Right atrium auricular region (tissue), 2 donors: ENCODE results near the gene PIGN. TPM values are rescaled to one million over a fixed set of nuclear protein-coding genes. Genes with fewer than 3 reads are reported as not detected.
A peak's percentile ranks its signal among the peaks of the same experiment; 100 is the strongest.

Source experiments
- DNase-seq: peaks from one replicate; pipeline ENCODE4 v3.0.0-alpha.2; 2019; ENCODE audit warnings: low spot score
- H3K27ac ChIP-seq, 2 donors: fragments of 200-600 bp; sonication (generic); 1 replicate in 1 of 2; 2 replicates in 1 of 2; pipeline ENCODE4 v1.5.1; 2016 to 2019
- H3K27me3 ChIP-seq, 2 donors: fragments of 200-600 bp; sonication (generic); one replicate each; pipeline versions ENCODE4 v1.5.1 to v1.6.0; 2017 to 2019
- H3K36me3 ChIP-seq: fragments of 200-600 bp; sonication (generic); one replicate; pipeline ENCODE4 v1.5.1; 2016
- H3K4me1 ChIP-seq, 2 donors: fragments of 200-600 bp; sonication (generic); one replicate each; pipeline versions ENCODE4 v1.5.1 to v1.6.0; 2017 to 2019
- H3K4me3 ChIP-seq, 2 donors: fragments of 200-600 bp; sonication (generic); 1 replicate in 1 of 2; 2 replicates in 1 of 2; pipeline ENCODE4 v1.5.1; 2017 to 2019; ENCODE audit warnings: mild to moderate bottlenecking in 1 of 2, moderate library complexity in 1 of 2
- H3K9me3 ChIP-seq, 2 donors: fragments of 200-600 bp; sonication (generic); one replicate each; pipeline ENCODE4 v1.5.1; 2019
- total RNA-seq, 2 donors: library from RNA; depleted of rRNA; stranded (reverse); fragments of >200 nt; gene quantifications; one replicate each; pipeline ENCODE4 v1.1.0, GENCODE V29; 2016
- TF ChIP-seq, protein P1 (sequence below), 2 donors: fragments of 200-600 bp; sonication (generic); IDR thresholded peaks; one replicate each; pipeline ENCODE4 v1.5.1; 2019; ENCODE audit warnings: antibody characterized with exemption in 2 of 2

PIGN gene
- total RNA-seq: 10 to 100 TPM; 10.8 to 16.8 TPM

GRCh38 chr18:62186774-62187542 lies at the start of gene PIGN, which contains the start of gene RELCH:
TSS of gene PIGN (minus strand) at chr18:62187056. CDS start at chr18:62161353, 25,703 bp downstream.
TSS of gene RELCH (plus strand) at chr18:62187255. CDS start at chr18:62187506, 251 bp downstream.
- no peaks in the 10 kb centered on the region for H3K9me3 ChIP-seq
- no peaks in the 10 kb centered on the region for H3K27me3 ChIP-seq
- no peaks in the 10 kb centered on the region for H3K36me3 ChIP-seq
- peak; percentile 97 for DNase-seq
- H3K27ac ChIP-seq: peak within 1 kb of the TSS; percentile 71 to 73
- H3K4me1 ChIP-seq: peaks cover 0 to 44% of the 10 kb centered on the region in 2 donors
- peak within 1 kb of the TSS; percentile 81 to 90 for H3K4me3 ChIP-seq
- TF ChIP-seq, protein P1, sequence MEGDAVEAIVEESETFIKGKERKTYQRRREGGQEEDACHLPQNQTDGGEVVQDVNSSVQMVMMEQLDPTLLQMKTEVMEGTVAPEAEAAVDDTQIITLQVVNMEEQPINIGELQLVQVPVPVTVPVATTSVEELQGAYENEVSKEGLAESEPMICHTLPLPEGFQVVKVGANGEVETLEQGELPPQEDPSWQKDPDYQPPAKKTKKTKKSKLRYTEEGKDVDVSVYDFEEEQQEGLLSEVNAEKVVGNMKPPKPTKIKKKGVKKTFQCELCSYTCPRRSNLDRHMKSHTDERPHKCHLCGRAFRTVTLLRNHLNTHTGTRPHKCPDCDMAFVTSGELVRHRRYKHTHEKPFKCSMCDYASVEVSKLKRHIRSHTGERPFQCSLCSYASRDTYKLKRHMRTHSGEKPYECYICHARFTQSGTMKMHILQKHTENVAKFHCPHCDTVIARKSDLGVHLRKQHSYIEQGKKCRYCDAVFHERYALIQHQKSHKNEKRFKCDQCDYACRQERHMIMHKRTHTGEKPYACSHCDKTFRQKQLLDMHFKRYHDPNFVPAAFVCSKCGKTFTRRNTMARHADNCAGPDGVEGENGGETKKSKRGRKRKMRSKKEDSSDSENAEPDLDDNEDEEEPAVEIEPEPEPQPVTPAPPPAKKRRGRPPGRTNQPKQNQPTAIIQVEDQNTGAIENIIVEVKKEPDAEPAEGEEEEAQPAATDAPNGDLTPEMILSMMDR (IDR thresholded peaks at IDR 0.05): no peak

DNA sequence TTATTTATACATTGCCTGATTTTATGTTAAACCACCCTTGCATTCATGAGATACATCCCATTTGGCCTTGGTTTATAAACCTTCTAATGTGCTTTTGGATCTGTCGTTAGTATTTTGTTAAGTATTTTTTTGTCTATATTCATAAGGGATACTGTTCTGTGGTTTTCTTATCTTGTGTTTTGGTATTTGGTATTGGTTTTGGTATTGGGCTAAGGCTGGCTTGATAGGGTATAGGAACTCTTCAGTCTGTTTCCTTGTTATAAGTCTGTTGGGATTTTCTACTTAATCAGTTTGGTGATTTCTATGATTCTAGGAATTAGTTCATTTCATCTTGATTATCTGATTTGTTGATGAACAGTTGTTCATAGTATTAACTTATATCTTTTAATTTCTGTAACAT lies 49.4 kb upstream of the PIGN start:
- no peaks in the 10 kb centered on the region for H3K4me1 ChIP-seq
- no peak overlapping the region for H3K27ac ChIP-seq
- no peak overlapping the region for H3K4me3 ChIP-seq
- H3K36me3 ChIP-seq: peaks cover 15% of the 10 kb centered on the region
- H3K27me3 ChIP-seq: no peaks in the 10 kb centered on the region
- no peaks in the 10 kb centered on the region for H3K9me3 ChIP-seq
- TF ChIP-seq, protein P1 (IDR thresholded peaks at IDR 0.05): no peak
- no peak for DNase-seq

DNA sequence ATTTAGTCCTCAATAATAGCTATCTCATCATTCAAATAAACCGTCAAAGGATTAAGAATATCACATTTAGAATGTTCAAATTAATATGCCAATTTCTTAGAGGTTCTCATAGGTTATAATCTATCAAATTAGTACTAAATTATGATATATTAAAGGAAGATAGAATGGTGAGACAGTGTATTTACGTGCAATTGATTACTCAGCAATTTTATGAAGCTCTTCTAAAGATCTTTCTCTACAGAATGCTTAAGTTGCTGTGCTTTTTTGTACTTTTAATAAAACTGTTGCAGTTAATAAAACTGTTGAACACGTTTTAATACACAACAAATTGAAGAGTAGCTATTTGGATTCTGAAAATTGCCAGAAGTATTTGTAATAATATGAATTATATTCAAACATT lies 39.2 kb upstream of the PIGN start:
- Histone ChIP-seq H3K36me3 (peaks cover 46% of the 10 kb centered on the region), H3K27ac (no peak overlapping the region), H3K4me1 (no peaks in the 10 kb centered on the region), H3K4me3 (no peak overlapping the region), H3K27me3 (no peaks in the 10 kb centered on the region), H3K9me3 (peaks cover 0 to 6% of the 10 kb centered on the region in 2 donors)
- TF ChIP-seq, protein P1 (IDR thresholded peaks at IDR 0.05): no peak
- no peak for DNase-seq

- H3K27ac ChIP-seq: no peak overlapping the region
- H3K4me1 ChIP-seq: no peaks in the 10 kb centered on the region
- no peak overlapping the region for H3K4me3 ChIP-seq
- H3K36me3 ChIP-seq: peaks cover 31% of the 10 kb centered on the region
- peaks cover 0 to 6% of the 10 kb centered on the region in 2 donors for H3K9me3 ChIP-seq
- TF ChIP-seq, protein P1 (IDR thresholded peaks at IDR 0.05): no peak
- DNase-seq: no peak
- H3K27me3 ChIP-seq: no peaks in the 10 kb centered on the region
Observed at GRCh38 chr18:62224229-62224628, 37.4 kb upstream of the PIGN start.

DNA sequence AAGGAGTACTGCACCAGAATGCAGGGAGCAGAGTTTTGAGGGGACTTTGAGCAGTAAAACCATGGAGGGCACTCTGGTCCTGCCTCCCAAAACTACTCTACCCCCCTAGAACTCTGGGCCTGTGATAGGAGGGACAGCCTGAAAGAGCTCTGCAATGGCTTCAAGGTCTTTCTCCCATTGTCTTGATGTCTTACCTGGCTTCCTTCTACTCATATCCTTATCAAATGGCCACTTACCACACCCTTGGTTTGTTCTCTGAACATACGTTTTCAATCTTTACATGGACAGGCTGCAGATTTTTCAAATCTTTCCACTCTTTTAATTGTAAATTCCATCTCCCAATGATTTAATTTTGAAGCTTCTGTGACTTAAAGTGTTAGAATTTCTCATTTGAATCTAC lies 27.9 kb upstream of the PIGN start:
- H3K9me3 ChIP-seq: no peaks in the 10 kb centered on the region
- TF ChIP-seq, protein P1 (IDR thresholded peaks at IDR 0.05): no peak
- no peak for DNase-seq
- no peak overlapping the region for H3K4me3 ChIP-seq
- no peaks in the 10 kb centered on the region for H3K36me3 ChIP-seq
- H3K27me3 ChIP-seq: no peaks in the 10 kb centered on the region
- no peaks in the 10 kb centered on the region for H3K4me1 ChIP-seq
- no peak overlapping the region for H3K27ac ChIP-seq
